OCI-LY1 (cell line): ENCODE results near the gene CIAO1.

Source experiments
- H2AFZ ChIP-seq: fragments of 200-600 bp; sonication (generic), shearing (Covaris generic); 2 replicates; pipeline ENCODE4 v1.6.0; 2014; ENCODE audit warnings: antibody characterized with exemption, mild to moderate bottlenecking, low read length
- H3F3A ChIP-seq: fragments of 200-600 bp; sonication (generic), shearing (Covaris generic); 2 replicates; pipeline ENCODE4 v1.6.0; 2014; ENCODE audit warnings: mild to moderate bottlenecking, antibody characterized with exemption, low read length, moderate library complexity; ENCODE audit not compliant: insufficient read depth
- H3K27ac ChIP-seq: fragments of 200-600 bp; sonication (generic); 2 replicates; pipeline ENCODE4 v1.5.1; 2014; ENCODE audit warnings: low read length, mixed run types, mild to moderate bottlenecking, low read depth; ENCODE audit not compliant: poor library complexity, severe bottlenecking
- H3K27me3 ChIP-seq: fragments of 200-600 bp; sonication (generic); 2 replicates; pipeline ENCODE4 v1.6.0; 2014; ENCODE audit warnings: antibody characterized with exemption, mild to moderate bottlenecking, low read length, moderate library complexity; ENCODE audit not compliant: insufficient read depth
- H3K36me3 ChIP-seq: fragments of 200-600 bp; sonication (generic); 2 replicates; pipeline ENCODE4 v1.6.1; 2014; ENCODE audit warnings: mild to moderate bottlenecking, antibody characterized with exemption, low read length, moderate library complexity, mixed read lengths; ENCODE audit not compliant: insufficient read depth
- H3K4me1 ChIP-seq: fragments of 200-600 bp; sonication (generic); 2 replicates; pipeline ENCODE4 v1.5.1; 2014; ENCODE audit warnings: mild to moderate bottlenecking, low read length, moderate library complexity; ENCODE audit not compliant: insufficient read depth, severe bottlenecking
- H3K4me2 ChIP-seq: fragments of 200-600 bp; sonication (generic), shearing (Covaris generic); 2 replicates; pipeline ENCODE4 v1.6.1; 2014; ENCODE audit warnings: low read length
- H3K4me3 ChIP-seq: fragments of 200-600 bp; sonication (generic); 2 replicates; pipeline ENCODE4 v1.5.1; 2014; ENCODE audit warnings: low read length, low read depth, mild to moderate bottlenecking, mixed read lengths; ENCODE audit not compliant: poor library complexity, severe bottlenecking
- H3K79me2 ChIP-seq: fragments of 200-600 bp; shearing (Covaris generic); 2 replicates; pipeline ENCODE4 v1.6.1; 2016; ENCODE audit warnings: mixed run types, low read length, mixed read lengths; ENCODE audit not compliant: insufficient read depth
- H3K9ac ChIP-seq: fragments of 200-600 bp; sonication (generic), shearing (Covaris generic); 2 replicates; pipeline ENCODE4 v1.6.1; 2014; ENCODE audit warnings: mild to moderate bottlenecking, low read length, mixed read lengths
- H3K9me2 ChIP-seq: fragments of 200-600 bp; sonication (generic), shearing (Covaris generic); 2 replicates; pipeline ENCODE4 v1.6.1; 2014; ENCODE audit warnings: low read depth, mild to moderate bottlenecking, low read length, mixed read lengths
- H3K9me3 ChIP-seq: fragments of 200-600 bp; shearing (Covaris generic); 2 replicates; pipeline ENCODE4 v1.6.1; 2014; ENCODE audit warnings: low read length, mixed read lengths
- H4K20me1 ChIP-seq: fragments of 200-600 bp; sonication (generic), shearing (Covaris generic); 2 replicates; pipeline ENCODE4 v1.6.0; 2016; ENCODE audit warnings: mild to moderate bottlenecking, low read length; ENCODE audit not compliant: insufficient read depth
- EZH2 ChIP-seq: fragments of 200-600 bp; sonication (generic), shearing (Covaris generic); IDR thresholded peaks from 2 replicates; pipeline ENCODE4 v1.8.0; 2017; ENCODE audit warnings: borderline replicate concordance, mixed run types, mild to moderate bottlenecking, antibody characterized with exemption, low read length, moderate library complexity, mixed read lengths
- TF ChIP-seq, protein P1 (sequence below): fragments of 200-600 bp; sonication (generic), shearing (Covaris generic); IDR thresholded peaks from 2 replicates; pipeline ENCODE4 v1.5.1; 2017; ENCODE audit warnings: mild to moderate bottlenecking, antibody characterized with exemption, low read length, moderate library complexity, mixed read lengths

CIAO1 gene

DNA sequence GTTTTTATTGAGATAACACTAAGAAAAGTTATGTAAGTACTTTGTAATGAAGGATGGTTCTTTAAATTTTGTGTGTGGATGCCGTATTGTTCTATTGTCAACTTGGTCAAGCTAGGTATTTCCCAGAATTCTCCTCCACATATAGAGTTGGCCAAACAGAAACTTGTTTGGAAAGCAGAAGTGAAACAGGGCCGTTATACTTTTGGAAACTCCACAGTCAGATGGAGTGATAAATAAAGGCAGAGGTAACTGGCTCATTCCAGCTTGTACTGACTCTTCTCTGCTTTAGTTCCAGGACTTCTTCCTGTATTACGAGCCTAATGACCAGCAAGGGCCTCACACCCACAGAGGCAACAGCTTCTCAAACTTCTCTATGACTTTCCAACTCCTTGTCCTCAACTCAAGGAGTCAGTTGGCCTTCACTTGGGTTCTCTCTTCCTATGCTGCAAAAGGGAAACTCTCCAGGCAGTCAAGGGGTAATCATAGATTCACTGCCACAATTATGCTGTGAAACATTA is 41.0 kb upstream of the CIAO1 start:
- no peaks in the 10 kb centered on the region for H3K36me3 ChIP-seq
- no peak overlapping the region for H2AFZ ChIP-seq
- 0 out of 2 replicates have a peak, but pooled peaks cover 5% of the 10 kb centered on the region for H3K79me2 ChIP-seq
- H3K27ac ChIP-seq: peak overlapping the region; percentile 100
- no peak for TF ChIP-seq EZH2
- TF ChIP-seq, protein P1, sequence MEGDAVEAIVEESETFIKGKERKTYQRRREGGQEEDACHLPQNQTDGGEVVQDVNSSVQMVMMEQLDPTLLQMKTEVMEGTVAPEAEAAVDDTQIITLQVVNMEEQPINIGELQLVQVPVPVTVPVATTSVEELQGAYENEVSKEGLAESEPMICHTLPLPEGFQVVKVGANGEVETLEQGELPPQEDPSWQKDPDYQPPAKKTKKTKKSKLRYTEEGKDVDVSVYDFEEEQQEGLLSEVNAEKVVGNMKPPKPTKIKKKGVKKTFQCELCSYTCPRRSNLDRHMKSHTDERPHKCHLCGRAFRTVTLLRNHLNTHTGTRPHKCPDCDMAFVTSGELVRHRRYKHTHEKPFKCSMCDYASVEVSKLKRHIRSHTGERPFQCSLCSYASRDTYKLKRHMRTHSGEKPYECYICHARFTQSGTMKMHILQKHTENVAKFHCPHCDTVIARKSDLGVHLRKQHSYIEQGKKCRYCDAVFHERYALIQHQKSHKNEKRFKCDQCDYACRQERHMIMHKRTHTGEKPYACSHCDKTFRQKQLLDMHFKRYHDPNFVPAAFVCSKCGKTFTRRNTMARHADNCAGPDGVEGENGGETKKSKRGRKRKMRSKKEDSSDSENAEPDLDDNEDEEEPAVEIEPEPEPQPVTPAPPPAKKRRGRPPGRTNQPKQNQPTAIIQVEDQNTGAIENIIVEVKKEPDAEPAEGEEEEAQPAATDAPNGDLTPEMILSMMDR: no peak
- H3K9me2 ChIP-seq: no peaks in the 10 kb centered on the region
- H3K27me3 ChIP-seq: no peaks in the 10 kb centered on the region
- H3K4me2 ChIP-seq: peak overlapping the region; percentile 65
- H3K4me1 ChIP-seq: peaks cover 23% of the 10 kb centered on the region
- H3K4me3 ChIP-seq: peak overlapping the region; percentile 27
- H4K20me1 ChIP-seq: no peaks in the 10 kb centered on the region
- H3K9me3 ChIP-seq: no peaks in the 10 kb centered on the region
- no peaks in the 10 kb centered on the region for H3F3A ChIP-seq
- peak overlapping the region; percentile 68 for H3K9ac ChIP-seq

DNA sequence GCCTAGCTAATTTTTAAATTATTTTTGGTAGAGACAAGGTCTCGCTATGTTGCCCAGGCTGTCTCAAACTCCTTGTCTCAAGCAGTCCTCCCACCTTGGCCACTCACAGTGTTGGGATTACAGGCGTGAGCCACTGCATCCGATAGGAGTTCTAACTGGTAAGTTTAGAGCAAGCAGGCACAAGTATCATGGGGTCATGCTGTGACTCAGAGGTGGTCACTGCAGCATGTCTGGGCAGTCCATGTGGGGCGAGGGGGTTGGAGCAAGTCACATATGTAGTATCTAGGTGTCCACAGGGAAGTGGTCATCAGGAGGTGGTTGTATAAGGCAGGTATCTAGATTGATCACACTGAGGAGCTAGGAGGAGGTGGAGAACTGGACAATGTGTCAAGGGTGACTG is 34.7 kb upstream of the CIAO1 start:
- no peaks in the 10 kb centered on the region for H3K36me3 ChIP-seq
- no peaks in the 10 kb centered on the region for H3K27me3 ChIP-seq
- H3K4me2 ChIP-seq: no peak overlapping the region
- H3K27ac ChIP-seq: peak overlapping the region; percentile 40
- H3K9me2 ChIP-seq: no peaks in the 10 kb centered on the region
- no peaks in the 10 kb centered on the region for H3F3A ChIP-seq
- 0 out of 2 replicates have a peak, but pooled peaks cover 5% of the 10 kb centered on the region for H3K79me2 ChIP-seq
- no peak overlapping the region for H3K4me3 ChIP-seq
- no peaks in the 10 kb centered on the region for H3K9me3 ChIP-seq
- TF ChIP-seq EZH2: no peak
- TF ChIP-seq, protein P1: no peak
- no peak overlapping the region for H2AFZ ChIP-seq
- peaks cover 27% of the 10 kb centered on the region for H3K4me1 ChIP-seq
- H3K9ac ChIP-seq: no peak overlapping the region
- no peaks in the 10 kb centered on the region for H4K20me1 ChIP-seq

DNA sequence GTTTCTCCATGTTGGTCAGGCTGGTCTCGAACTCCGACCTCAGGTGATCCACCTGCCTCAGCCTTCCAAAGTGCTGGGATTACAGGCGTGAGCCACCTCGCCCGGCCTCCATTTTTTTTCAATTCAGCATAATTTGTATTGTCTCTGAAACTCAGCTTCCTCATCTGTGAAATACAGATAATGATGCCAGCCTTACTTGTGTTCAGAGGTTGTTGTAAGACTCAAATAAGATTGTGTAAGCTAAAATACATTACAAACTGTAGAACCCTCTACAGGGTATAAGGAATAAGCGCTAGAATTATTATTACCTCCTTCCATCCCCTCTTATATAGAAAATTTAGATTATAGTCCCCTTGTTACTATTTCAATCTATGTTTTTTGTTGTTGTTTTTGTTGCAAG is 32.6 kb upstream of the CIAO1 start:
- Histone ChIP-seq H3K27ac (peak overlapping the region; percentile 76), H3K4me2 (peak overlapping the region; percentile 30; the same call in 1 of the 2 replicates)

More for the DNA sequence above, 32.6 kb upstream of the CIAO1 start:
- Histone ChIP-seq H3K9me3 (no peaks in the 10 kb centered on the region), H3K27me3 (no peaks in the 10 kb centered on the region), H3K4me3 (no peak overlapping the region), H3K79me2 (no peaks in the 10 kb centered on the region), H3K9me2 (no peaks in the 10 kb centered on the region), H3K4me1 (peaks cover 37% of the 10 kb centered on the region), H3K36me3 (no peaks in the 10 kb centered on the region), H2AFZ (no peak overlapping the region), H3F3A (no peaks in the 10 kb centered on the region), H3K9ac (peak overlapping the region; percentile 19; the same call in 1 of the 2 replicates), H4K20me1 (no peaks in the 10 kb centered on the region)
- TF ChIP-seq, protein P1: no peak
- TF ChIP-seq EZH2: no peak
